Vagina (tissue), 2 donors: Measurements from ENCODE around the gene APOA4.

Experiments used
- CTCF ChIP-seq, 3 experiments: fragments of 450-650 bp in 2 of 3; fragments of 200-600 bp in 1 of 3; sonication (generic) in 1 of 3; IDR thresholded peaks; one replicate each; pipeline ENCODE4 v1.5.1; 2017 to 2019; ENCODE audit warnings: antibody characterized with exemption in 3 of 3, mild to moderate bottlenecking in 2 of 3, moderate library complexity in 2 of 3
- POLR2A ChIP-seq, 2 donors: fragments of 450-650 bp; IDR thresholded peaks; one replicate each; pipeline ENCODE4 v1.6.1; 2017; ENCODE audit warnings: antibody characterized with exemption in 2 of 2, mild to moderate bottlenecking in 2 of 2, moderate library complexity in 2 of 2
- POLR2AphosphoS5 ChIP-seq, 2 donors: sonication (generic); formaldehyde crosslinking; IDR thresholded peaks; one replicate each; pipeline ENCODE4 v1.9.0; 2017; ENCODE audit warnings: antibody characterized with exemption in 2 of 2, mild to moderate bottlenecking in 2 of 2, low read depth in 1 of 2; ENCODE audit not compliant: insufficient read depth in 1 of 2

GRCh38 chr11:116793772-116794097 lies 29.4 kb downstream of the APOA4 start:
- TF ChIP-seq POLR2AphosphoS5 (IDR thresholded peaks at IDR 0.05; ENCODE audit: insufficient read depth in 1 of 2, low read depth in 1 of 2), result no peak
- TF ChIP-seq POLR2A (IDR thresholded peaks at IDR 0.05), result no peak
- no peak for TF ChIP-seq CTCF (IDR thresholded peaks at IDR 0.05)
